Smooth muscle cell (in vitro differentiated cells): ENCODE measurements around the gene METRN. TPM values are rescaled to one million over a fixed set of nuclear protein-coding genes. Genes with fewer than 3 reads are reported as not detected.

Source experiments
- DNase-seq: peaks from one replicate; lab custom pipeline; 2025; ENCODE audit not compliant: unreplicated experiment; lab: John Stamatoyannopoulos, UW
- H2AFZ ChIP-seq: fragments of 200-600 bp; sonication (generic); 2 replicates; pipeline ENCODE4 v1.6.0; 2016; ENCODE audit warnings: antibody characterized with exemption, low read depth, mild to moderate bottlenecking
- H3F3A ChIP-seq: fragments of 200-600 bp; sonication (generic); 2 replicates; pipeline ENCODE4 v1.6.0; 2017; ENCODE audit warnings: antibody characterized with exemption, low read depth
- H3K27ac ChIP-seq: fragments of 200-600 bp; sonication (generic); 2 replicates; pipeline ENCODE4 v1.5.1; 2016; ENCODE audit warnings: low read depth, mild to moderate bottlenecking
- H3K27me3 ChIP-seq: fragments of 200-600 bp; sonication (generic); 2 replicates; pipeline ENCODE4 v1.6.1; 2016; ENCODE audit warnings: low read depth, mild to moderate bottlenecking
- H3K36me3 ChIP-seq: fragments of 200-600 bp; sonication (generic); 2 replicates; pipeline ENCODE4 v1.5.1; 2016; ENCODE audit warnings: low read depth
- H3K4me1 ChIP-seq: fragments of 200-600 bp; sonication (generic); 2 replicates; pipeline ENCODE4 v1.5.1; 2016; ENCODE audit warnings: low read depth
- H3K4me2 ChIP-seq: fragments of 200-600 bp; sonication (generic); 2 replicates; pipeline ENCODE4 v1.6.0; 2016; ENCODE audit warnings: mild to moderate bottlenecking
- H3K4me3 ChIP-seq: fragments of 200-600 bp; sonication (generic); 2 replicates; pipeline ENCODE4 v1.5.1; 2016; ENCODE audit warnings: mild to moderate bottlenecking
- H3K79me2 ChIP-seq: fragments of 200-600 bp; sonication (generic); 2 replicates; pipeline ENCODE4 v1.6.0; 2016; ENCODE audit warnings: low read depth, mild to moderate bottlenecking
- H3K9ac ChIP-seq: fragments of 200-600 bp; sonication (generic); 2 replicates; pipeline ENCODE4 v1.6.0; 2016; ENCODE audit warnings: low read depth
- H3K9me3 ChIP-seq: fragments of 200-600 bp; sonication (generic); replicated peaks from 2 replicates; pipeline ENCODE4 v1.5.1; 2016; ENCODE audit warnings: low read depth
- H4K20me1 ChIP-seq: fragments of 200-600 bp; sonication (generic); 2 replicates; pipeline ENCODE4 v1.6.0; 2016; ENCODE audit warnings: low read depth
- CTCF ChIP-seq: fragments of 200-600 bp; sonication (generic); IDR thresholded peaks from 2 replicates; pipeline ENCODE4 v1.5.1; 2017; ENCODE audit warnings: borderline replicate concordance, mild to moderate bottlenecking, antibody characterized with exemption; ENCODE audit not compliant: insufficient read depth, poor library complexity, severe bottlenecking
- WGBS: methylation state at CpG from one replicate; pipeline ENCODE4 v1.1.7; 2016; ENCODE audit warnings: low lambda C conversion rate; 5-methylcytosine and 5-hydroxymethylcytosine counted together
- polyA plus RNA-seq: library from polyadenylated mRNA; unstranded; fragments of >200 nt; fragmentation: Nextera tagmentation; extraction: Ambion mirVana; gene quantifications from 2 replicates; pipeline ENCODE4 v1.2.1, GENCODE V29; 2016
- total RNA-seq: library from RNA; depleted of rRNA; stranded (reverse); fragments of >200 nt; gene quantifications from 2 replicates; pipeline ENCODE4 v1.2.3, GENCODE V29; 2014

Gene METRN
- total and polyA plus RNA-seq, 2 experiments from 2014 or later: 30.6 to 193 TPM

- Histone ChIP-seq H3K27ac (no peak overlapping the region), H3K79me2 (no peaks in the 10 kb centered on the region), H2AFZ (no peak overlapping the region), H3K4me2 (no peak overlapping the region), H4K20me1 (peaks cover 10% of the 10 kb centered on the region), H3K9me3 (no peaks in the 10 kb centered on the region), H3K9ac (no peak overlapping the region), H3K27me3 (no peaks in the 10 kb centered on the region), H3K4me3 (no peak overlapping the region), H3K36me3 (no peaks in the 10 kb centered on the region), H3F3A (peaks cover 4% of the 10 kb centered on the region), H3K4me1 (peaks cover 10% of the 10 kb centered on the region)
- DNase-seq: no peak
- 34% methylated on average over 9 of the region's 9 CpGs for WGBS
- TF ChIP-seq CTCF: no peak
Observed at GRCh38 chr16:726188-726437, 11.2 kb downstream of the METRN start.

- Histone ChIP-seq H3K4me2 (peak within 1 kb of the TSS; percentile 99), H3K9ac (peak within 1 kb of the TSS; percentile 35), H3F3A (peaks cover 4% of the 10 kb centered on the region), H4K20me1 (peaks cover 7% of the 10 kb centered on the region), H3K27me3 (no peaks in the 10 kb centered on the region), H3K27ac (no peak within 1 kb of the TSS), H3K79me2 (no peaks in the 10 kb centered on the region), H3K36me3 (no peaks in the 10 kb centered on the region), H3K9me3 (no peaks in the 10 kb centered on the region), H3K4me1 (peaks cover 10% of the 10 kb centered on the region), H2AFZ (peak within 1 kb of the TSS; percentile 30), H3K4me3 (peak within 1 kb of the TSS; percentile 69)
- TF ChIP-seq CTCF: no peak
- 5% methylated on average over 43 of the region's 88 CpGs for WGBS
- peak; percentile 34 for DNase-seq
Observed at GRCh38 chr16:726438-727290, 11.7 kb downstream of the METRN start, which contains the start of the genes CCDC78 and HAGHL. CCDC78 (minus strand) TSS chr16:726443; CDS start chr16:726367, 76 bp downstream. HAGHL (plus strand) TSS chr16:727106; CDS start chr16:727510, 404 bp downstream.

- peak overlapping the region; percentile 35 for H3K9ac ChIP-seq
Observed at GRCh38 chr16:727291-727977, 12.5 kb downstream of the METRN start.

More at GRCh38 chr16:727291-727977, 12.5 kb downstream of the METRN start:
- no peaks in the 10 kb centered on the region for H3K36me3 ChIP-seq
- no peaks in the 10 kb centered on the region for H3K79me2 ChIP-seq
- H4K20me1 ChIP-seq: no peaks in the 10 kb centered on the region
- WGBS: 3% methylated on average over 56 of the region's 61 CpGs
- H3F3A ChIP-seq: peaks cover 4% of the 10 kb centered on the region
- no peak for DNase-seq
- no peaks in the 10 kb centered on the region for H3K9me3 ChIP-seq
- peak overlapping the region; percentile 30 for H2AFZ ChIP-seq
- H3K27me3 ChIP-seq: no peaks in the 10 kb centered on the region
- H3K27ac ChIP-seq: no peak overlapping the region
- no peak for TF ChIP-seq CTCF
- peak overlapping the region; percentile 99 for H3K4me2 ChIP-seq
- H3K4me3 ChIP-seq: peak overlapping the region; percentile 69
- H3K4me1 ChIP-seq: peaks cover 10% of the 10 kb centered on the region
